ENCODE measurements around the gene WIPI1. TPM values are rescaled to one million over a fixed set of nuclear protein-coding genes. Genes with fewer than 3 reads are reported as not detected.
"Not testable (repeated sequence)": the region's sequence is repeated elsewhere in the genome, so short reads cannot be mapped to it uniquely, and the experiment has no call there.

WIPI1 gene
- total RNA-seq (10 to 100 TPM in 1 of 2 donors, 1 to 10 TPM in 1; 8.9 to 10.2 TPM), total RNA-seq (5.4 to 22.1 reads per million in 2 donors)

DNA sequence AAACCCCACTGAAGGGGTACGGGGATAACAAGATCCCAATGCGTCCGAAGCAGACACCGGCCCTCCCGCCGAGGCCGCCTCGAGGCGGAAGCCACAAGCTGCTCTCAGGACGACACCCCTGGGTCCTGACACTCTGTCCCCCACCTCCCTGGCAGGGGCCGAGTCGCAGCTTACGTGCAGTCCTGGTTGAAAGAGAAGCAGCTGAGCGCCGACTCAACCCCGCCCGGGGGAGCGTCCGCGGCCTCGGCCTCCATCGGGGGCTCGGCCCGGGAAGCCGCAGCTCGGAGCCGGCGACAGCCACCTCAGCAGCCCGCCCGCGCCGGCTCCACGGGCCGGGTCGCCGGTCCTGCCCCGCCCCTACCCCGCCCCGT lies at the start of gene WIPI1:
TSS of gene WIPI1 (minus strand) at position 329 of the 371 bp plus-strand sequence. CDS start at position 254, 75 bp downstream.
- no peak for ATAC-seq

DNA sequence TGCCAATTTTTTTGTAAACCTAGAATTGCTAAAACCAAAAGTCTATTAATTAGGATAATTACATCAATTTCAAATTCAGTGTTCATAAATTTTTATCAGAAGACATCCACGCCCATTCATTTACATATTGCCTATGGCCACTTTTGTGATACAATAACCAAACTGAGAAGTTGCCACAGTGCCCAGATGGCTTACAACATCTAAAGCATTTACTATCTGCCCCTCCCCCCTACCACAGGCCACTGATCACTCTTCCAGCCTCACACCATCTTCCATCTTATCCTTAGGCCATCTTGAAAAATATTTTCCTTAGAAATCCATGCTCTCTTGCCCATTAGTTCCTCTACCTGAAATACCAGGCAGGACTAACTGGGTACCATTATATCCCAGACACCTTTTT lies 48.7 kb upstream of the WIPI1 start:
- DNase-seq (no peak), ATAC-seq (no peak)
- no peaks in the 10 kb centered on the region for H3K9me3 ChIP-seq (ENCODE audit: control insufficient read depth, low read length, poor library complexity, severe bottlenecking)
- Mint-ChIP-seq H3K36me3 (ENCODE audit: low read depth) (peaks cover 2% of the 10 kb centered on the region), H3K4me1 (no peaks in the 10 kb centered on the region), H3K27ac (no peak overlapping the region), H3K4me3 (no peak overlapping the region), H3K27me3 (peaks cover 12% of the 10 kb centered on the region)

More for the DNA sequence above, at the start of gene WIPI1:
- Mint-ChIP-seq H3K27me3 (no peaks in the 10 kb centered on the region), H3K4me1 (peaks cover 28% of the 10 kb centered on the region), H3K27ac (peak within 1 kb of the TSS; percentile 86), H3K4me3 (peak within 1 kb of the TSS; percentile 87), H3K36me3 (ENCODE audit: low read depth) (no peaks in the 10 kb centered on the region)
- H3K9me3 ChIP-seq (ENCODE audit: control insufficient read depth, low read length, poor library complexity, severe bottlenecking): no peaks in the 10 kb centered on the region
- DNase-seq: peak in 1 of 3 donors; percentile 27

DNA sequence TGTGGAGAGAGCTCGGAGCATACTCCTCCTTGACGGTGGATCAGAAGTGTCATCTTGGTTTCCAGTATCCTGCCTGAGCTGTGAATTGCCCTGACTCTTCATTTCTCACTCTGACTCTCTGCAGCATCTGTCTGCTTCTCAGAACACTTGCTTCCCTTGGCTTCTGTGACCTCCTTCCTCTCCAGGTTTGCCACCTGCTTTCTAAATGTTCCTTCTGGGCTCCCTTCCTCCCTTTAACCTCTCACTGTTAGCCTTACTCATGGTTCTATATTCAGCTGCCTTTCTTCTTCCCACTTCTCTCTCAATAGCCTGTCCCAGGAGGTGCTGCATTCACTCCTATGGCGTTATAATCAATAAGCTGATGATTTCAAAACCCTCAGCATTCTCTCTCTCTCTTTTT lies 43.8 kb upstream of the WIPI1 start:
- no peaks in the 10 kb centered on the region for H3K9me3 ChIP-seq (ENCODE audit: control insufficient read depth, low read length, poor library complexity, severe bottlenecking)
- Mint-ChIP-seq H3K27ac (no peak overlapping the region), H3K4me1 (peaks cover 15% of the 10 kb centered on the region), H3K27me3 (peaks cover 16% of the 10 kb centered on the region), H3K4me3 (no peak overlapping the region), H3K36me3 (ENCODE audit: low read depth) (peaks cover 5% of the 10 kb centered on the region)
- DNase-seq (no peak), ATAC-seq (no peak)

DNA sequence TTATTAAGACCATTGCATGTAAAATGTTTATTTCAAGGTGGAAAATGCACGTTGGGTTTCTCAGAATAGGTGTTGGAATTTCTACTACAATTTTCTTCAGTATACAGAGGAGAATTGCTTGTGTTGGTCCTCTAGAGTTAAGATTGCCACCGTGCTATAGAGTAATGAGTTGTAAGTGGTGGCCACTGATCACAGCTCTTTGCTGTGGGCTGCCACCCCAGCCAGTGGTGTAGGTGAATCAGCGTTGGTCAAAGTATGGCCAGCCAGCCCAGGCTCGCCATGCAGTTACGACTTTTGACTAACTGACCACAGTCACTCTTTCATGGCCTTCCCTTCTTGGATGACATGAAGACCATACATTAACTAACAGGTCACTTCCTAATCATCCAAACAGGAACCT lies 42.3 kb upstream of the WIPI1 start:
- H3K27ac Mint-ChIP-seq: no peak overlapping the region
- peaks cover 16% of the 10 kb centered on the region for H3K27me3 Mint-ChIP-seq
- H3K4me3 Mint-ChIP-seq: no peak overlapping the region
- peaks cover 5% of the 10 kb centered on the region for H3K36me3 Mint-ChIP-seq (ENCODE audit: low read depth)
- DNase-seq: no peak
- no peak for ATAC-seq
- H3K4me1 Mint-ChIP-seq: peaks cover 16% of the 10 kb centered on the region
- no peaks in the 10 kb centered on the region for H3K9me3 ChIP-seq (ENCODE audit: control insufficient read depth, low read length, poor library complexity, severe bottlenecking)

DNA sequence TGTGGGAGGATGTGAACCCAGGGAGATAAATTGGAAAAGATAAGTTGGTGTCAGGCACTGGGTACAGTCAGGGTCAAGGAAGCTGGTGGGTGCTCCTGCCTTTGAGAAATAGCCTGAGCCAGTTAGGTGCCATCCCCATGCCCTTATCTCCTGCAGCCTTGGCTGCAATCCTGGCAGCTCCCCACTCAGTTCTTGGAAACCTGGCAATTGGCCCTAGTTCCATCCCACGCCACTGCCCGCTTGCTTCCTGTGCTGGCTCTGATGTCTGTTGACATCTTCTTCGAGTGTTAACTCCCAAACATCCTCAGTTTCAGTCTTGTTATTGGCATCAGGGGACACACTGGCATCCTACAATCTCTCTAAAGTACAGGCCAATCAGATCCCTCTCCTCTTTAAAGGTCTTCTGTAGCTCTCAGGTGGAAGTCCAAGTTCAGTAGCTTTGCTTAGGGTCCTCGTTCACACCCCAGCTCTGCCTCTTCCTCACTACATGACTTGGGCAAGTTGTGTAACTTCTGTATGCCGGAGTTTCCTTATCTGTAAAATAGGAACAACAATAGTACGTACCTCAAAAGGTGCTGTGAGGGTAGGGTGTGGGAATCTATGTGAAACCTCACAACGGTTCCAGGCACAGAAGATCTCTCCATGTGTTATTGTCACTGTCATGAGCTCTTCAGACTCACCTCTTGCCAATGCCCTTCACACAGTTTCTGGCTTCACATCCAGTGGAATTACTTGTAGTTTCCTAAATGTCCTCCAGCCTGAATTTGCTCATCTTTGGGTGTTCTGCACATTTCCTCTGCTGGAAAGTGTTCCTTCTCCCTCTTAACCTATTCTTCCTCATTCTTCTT lies 41.4 kb upstream of the WIPI1 start:
- H3K9me3 ChIP-seq (ENCODE audit: control insufficient read depth, low read length, poor library complexity, severe bottlenecking): no peaks in the 10 kb centered on the region
- peaks cover 16% of the 10 kb centered on the region for H3K27me3 Mint-ChIP-seq
- H3K4me3 Mint-ChIP-seq: peak overlapping the region; percentile 63
- peaks cover 16% of the 10 kb centered on the region for H3K4me1 Mint-ChIP-seq
- peak overlapping the region; percentile 62 for H3K27ac Mint-ChIP-seq
- peaks cover 5% of the 10 kb centered on the region for H3K36me3 Mint-ChIP-seq (ENCODE audit: low read depth)
- ATAC-seq: no peak
- DNase-seq: no peak

DNA sequence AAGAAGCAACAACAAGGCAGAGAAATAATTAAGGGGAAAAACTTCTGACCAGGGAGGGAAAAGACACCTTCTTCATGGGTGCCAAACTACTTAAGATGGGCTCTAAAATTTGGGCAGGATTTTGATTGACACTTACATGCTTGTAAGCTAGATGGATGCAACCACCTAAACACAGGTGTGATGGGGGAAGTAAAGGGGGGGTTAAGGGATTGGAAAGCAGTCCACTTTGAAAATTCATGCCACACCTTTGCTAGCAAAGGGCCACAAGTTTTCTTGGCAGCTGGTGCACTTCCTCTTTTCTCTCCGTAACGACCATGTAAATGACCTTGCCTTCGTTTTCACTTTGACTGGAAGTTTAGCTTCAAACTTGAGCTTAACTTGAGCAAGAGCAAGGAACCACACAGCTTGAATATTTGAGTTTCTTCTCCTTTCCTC lies 40.6 kb upstream of the WIPI1 start:
- Mint-ChIP-seq H3K4me1 (peaks cover 16% of the 10 kb centered on the region), H3K4me3 (peak overlapping the region; percentile 63), H3K27me3 (peaks cover 16% of the 10 kb centered on the region), H3K36me3 (ENCODE audit: low read depth) (peaks cover 5% of the 10 kb centered on the region), H3K27ac (peak overlapping the region; percentile 62)
- ATAC-seq (peak; percentile 60), DNase-seq (no peak)
- H3K9me3 ChIP-seq (ENCODE audit: control insufficient read depth, low read length, poor library complexity, severe bottlenecking): no peaks in the 10 kb centered on the region

DNA sequence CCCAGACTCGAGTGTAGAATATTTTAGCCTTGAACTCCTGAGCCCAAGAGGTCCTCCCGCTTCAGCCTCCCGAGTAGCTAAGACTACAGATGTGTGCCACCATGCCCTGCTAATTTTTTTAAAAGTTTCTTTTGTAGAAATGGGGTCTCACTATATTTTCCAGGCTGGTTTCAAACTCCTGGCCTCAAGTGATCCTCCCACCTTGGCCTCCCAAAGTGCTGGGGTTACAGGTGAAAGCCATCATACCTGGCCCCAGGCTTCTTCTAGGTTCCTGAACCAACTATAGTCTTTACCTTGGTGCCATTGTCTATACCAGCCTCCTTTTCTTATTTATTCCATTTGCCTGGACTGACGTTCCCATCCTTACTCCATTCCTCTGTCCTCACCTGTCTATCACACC lies 37.8 kb upstream of the WIPI1 start:
- Mint-ChIP-seq H3K27me3 (no peaks in the 10 kb centered on the region), H3K36me3 (ENCODE audit: low read depth) (peaks cover 3% of the 10 kb centered on the region), H3K4me3 (no peak overlapping the region), H3K27ac (peak overlapping the region; percentile 60), H3K4me1 (peaks cover 20% of the 10 kb centered on the region)
- H3K9me3 ChIP-seq (ENCODE audit: control insufficient read depth, low read length, poor library complexity, severe bottlenecking): no peaks in the 10 kb centered on the region
- DNase-seq: no peak
- no peak for ATAC-seq

GRCh38 chr17:68492394-68493054 lies 35.2 kb upstream of the WIPI1 start:
- H3K4me3 Mint-ChIP-seq: not testable (repeated sequence)

DNA sequence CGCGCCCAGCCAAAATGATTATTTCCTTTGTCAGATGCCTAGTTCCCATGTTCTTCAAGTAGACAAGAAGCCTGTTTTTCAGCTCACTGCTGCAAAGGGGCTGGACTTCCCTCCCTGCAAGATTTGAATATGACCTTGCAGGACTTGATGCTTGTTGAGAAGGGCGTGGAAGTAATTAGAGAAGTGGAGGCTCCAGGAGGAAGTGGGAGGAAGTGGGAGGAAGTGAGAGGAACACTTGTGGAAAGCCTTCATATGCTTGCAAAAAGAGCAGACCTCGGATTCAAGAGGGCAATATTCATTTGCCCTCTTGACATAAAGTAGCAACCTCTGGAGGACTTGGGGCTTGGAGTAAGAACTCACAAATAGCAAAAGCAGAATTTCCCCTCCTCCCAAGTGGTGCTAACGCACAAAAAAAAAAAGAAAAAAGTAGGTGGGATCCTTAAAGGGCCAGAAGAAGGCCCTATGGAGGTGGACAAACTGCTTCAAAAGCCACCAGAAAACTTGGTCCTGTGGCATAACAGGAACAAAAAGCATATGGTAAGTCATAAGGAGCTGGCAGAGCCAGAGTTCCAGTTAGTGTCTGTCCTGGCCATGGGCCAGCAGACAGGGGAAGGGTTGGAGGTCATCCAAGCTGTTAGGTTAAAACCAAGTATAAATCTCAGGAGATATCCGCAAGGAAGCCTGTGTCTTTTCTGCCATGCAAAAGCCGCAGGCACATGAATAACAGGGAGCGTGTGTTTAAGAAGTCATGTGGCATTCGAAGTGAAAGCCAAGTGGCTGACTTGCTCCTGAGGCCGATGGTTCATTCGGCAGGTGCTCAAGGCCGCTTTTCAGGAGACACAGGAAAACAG lies 34.3 kb upstream of the WIPI1 start:
- no peaks in the 10 kb centered on the region for H3K9me3 ChIP-seq (ENCODE audit: control insufficient read depth, low read length, poor library complexity, severe bottlenecking)
- Mint-ChIP-seq H3K36me3 (ENCODE audit: low read depth) (peaks cover 3% of the 10 kb centered on the region), H3K4me1 (peaks cover 15% of the 10 kb centered on the region), H3K27ac (no peak overlapping the region), H3K27me3 (no peaks in the 10 kb centered on the region), H3K4me3 (no peak overlapping the region)
- no peak for ATAC-seq
- DNase-seq: no peak

More at GRCh38 chr17:68492394-68493054, 35.2 kb upstream of the WIPI1 start:
- not testable (repeated sequence) for H3K27me3 Mint-ChIP-seq; DNase-seq; H3K27ac Mint-ChIP-seq; H3K36me3 Mint-ChIP-seq (ENCODE audit: low read depth); ATAC-seq; H3K9me3 ChIP-seq (ENCODE audit: control insufficient read depth, low read length, poor library complexity, severe bottlenecking)
- peaks cover 14% of the 10 kb centered on the region for H3K4me1 Mint-ChIP-seq

- DNase-seq (no peak), ATAC-seq (no peak)
- no peaks in the 10 kb centered on the region for H3K9me3 ChIP-seq (ENCODE audit: control insufficient read depth, low read length, poor library complexity, severe bottlenecking)
- Mint-ChIP-seq H3K4me1 (peaks cover 17% of the 10 kb centered on the region), H3K27ac (no peak overlapping the region), H3K27me3 (peaks cover 8% of the 10 kb centered on the region), H3K36me3 (ENCODE audit: low read depth) (peaks cover 3% of the 10 kb centered on the region), H3K4me3 (no peak overlapping the region)
Observed at GRCh38 chr17:68489919-68490318, 32.6 kb upstream of the WIPI1 start.

- Mint-ChIP-seq H3K27me3 (peaks cover 24% of the 10 kb centered on the region), H3K36me3 (ENCODE audit: low read depth) (peaks cover 3% of the 10 kb centered on the region), H3K27ac (no peak overlapping the region), H3K4me3 (no peak overlapping the region), H3K4me1 (peaks cover 14% of the 10 kb centered on the region)
- ATAC-seq (no peak), DNase-seq (no peak)
- no peaks in the 10 kb centered on the region for H3K9me3 ChIP-seq (ENCODE audit: control insufficient read depth, low read length, poor library complexity, severe bottlenecking)
Observed at GRCh38 chr17:68484458-68484857, 27.2 kb upstream of the WIPI1 start.

GRCh38 chr17:68482576-68483041 lies 25.3 kb upstream of the WIPI1 start:
- DNase-seq (no peak), ATAC-seq (no peak)
- Mint-ChIP-seq H3K36me3 (ENCODE audit: low read depth) (no peaks in the 10 kb centered on the region), H3K27me3 (peaks cover 24% of the 10 kb centered on the region), H3K4me3 (no peak overlapping the region), H3K27ac (no peak overlapping the region), H3K4me1 (peaks cover 6% of the 10 kb centered on the region)
- no peaks in the 10 kb centered on the region for H3K9me3 ChIP-seq (ENCODE audit: control insufficient read depth, low read length, poor library complexity, severe bottlenecking)

GRCh38 chr17:68480885-68481284 lies 23.6 kb upstream of the WIPI1 start:
- Mint-ChIP-seq H3K27ac (no peak overlapping the region), H3K4me1 (no peaks in the 10 kb centered on the region), H3K4me3 (no peak overlapping the region), H3K36me3 (ENCODE audit: low read depth) (no peaks in the 10 kb centered on the region), H3K27me3 (peaks cover 29% of the 10 kb centered on the region)
- no peaks in the 10 kb centered on the region for H3K9me3 ChIP-seq (ENCODE audit: control insufficient read depth, low read length, poor library complexity, severe bottlenecking)
- ATAC-seq (no peak), DNase-seq (no peak)

All from T-helper 17 cell (primary cell).